HG03280 (cell line): ENCODE results near the gene MASP1.
"Not testable (repeated sequence)": the region's sequence is repeated elsewhere in the genome, so short reads cannot be mapped to it uniquely, and the experiment has no call there.

Source experiments
- ATAC-seq: cut with Tn5 transposase; IDR thresholded peaks from one replicate; pipeline ENCODE4 v1.9.1; 2021; ENCODE audit warnings: mild to moderate bottlenecking, moderate library complexity; ENCODE audit not compliant: unreplicated experiment

Gene MASP1

DNA sequence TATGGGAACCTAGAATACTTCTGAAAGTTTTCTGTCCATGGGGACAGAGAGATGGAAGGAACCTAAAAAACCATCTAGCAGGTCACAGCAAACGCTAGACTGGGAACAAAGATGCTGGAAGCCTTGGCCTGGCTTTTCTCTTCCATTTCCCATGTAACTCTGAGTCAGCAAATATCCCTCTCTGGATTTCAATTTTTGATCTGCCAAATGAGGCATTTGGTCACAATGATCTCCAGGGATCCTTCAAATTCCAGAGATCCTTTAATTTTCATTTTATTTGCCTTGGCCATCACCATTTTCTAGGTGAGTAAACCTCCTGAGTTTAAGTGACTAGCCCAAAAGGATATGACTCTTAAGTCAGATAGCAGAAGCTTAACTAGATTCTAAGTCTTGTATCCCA, 54.6 kb downstream of the MASP1 start:
- ATAC-seq: no peak

DNA sequence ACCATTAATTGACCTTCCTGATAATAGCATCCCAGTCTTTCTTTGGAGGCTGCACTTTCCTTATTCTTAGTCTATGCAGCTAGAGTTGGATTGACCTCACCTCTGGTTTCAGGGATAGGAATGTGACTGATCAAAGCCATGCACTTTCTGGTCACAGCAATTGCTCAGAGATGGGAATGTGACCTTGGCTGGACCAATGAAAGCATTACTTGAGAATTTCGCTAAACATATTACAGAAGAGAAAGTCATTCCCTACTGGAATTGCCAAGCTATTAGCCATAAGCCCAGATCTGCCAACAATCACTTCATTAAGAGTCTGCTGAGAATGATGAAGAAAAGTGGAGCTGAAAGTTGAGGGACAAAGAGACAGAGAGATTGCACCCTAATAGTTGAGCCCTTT, 61.5 kb downstream of the MASP1 start:
- no peak for ATAC-seq

DNA sequence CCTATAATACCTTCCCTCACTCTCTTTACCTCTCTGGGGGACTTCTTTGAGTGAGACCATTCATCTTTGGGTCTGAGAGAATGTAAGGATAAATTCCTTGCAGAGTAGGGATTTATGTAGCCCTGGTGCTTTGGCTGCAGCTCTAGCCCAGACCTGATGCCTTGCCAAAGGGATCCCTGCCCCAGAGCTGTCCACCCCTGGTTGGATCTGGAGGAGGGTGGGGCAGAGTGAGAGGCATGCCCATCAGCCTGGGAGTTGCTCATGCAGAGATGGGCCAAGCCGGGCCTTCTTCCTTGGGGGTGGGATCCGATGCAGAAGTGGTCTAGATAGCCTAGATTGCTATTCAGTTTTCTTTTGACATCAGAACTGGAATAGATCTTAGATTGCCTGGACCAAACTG, 62.8 kb downstream of the MASP1 start:
- ATAC-seq: no peak

GRCh38 chr3:187227658-187228258, 63.8 kb downstream of the MASP1 start:
- ATAC-seq: no peak

DNA sequence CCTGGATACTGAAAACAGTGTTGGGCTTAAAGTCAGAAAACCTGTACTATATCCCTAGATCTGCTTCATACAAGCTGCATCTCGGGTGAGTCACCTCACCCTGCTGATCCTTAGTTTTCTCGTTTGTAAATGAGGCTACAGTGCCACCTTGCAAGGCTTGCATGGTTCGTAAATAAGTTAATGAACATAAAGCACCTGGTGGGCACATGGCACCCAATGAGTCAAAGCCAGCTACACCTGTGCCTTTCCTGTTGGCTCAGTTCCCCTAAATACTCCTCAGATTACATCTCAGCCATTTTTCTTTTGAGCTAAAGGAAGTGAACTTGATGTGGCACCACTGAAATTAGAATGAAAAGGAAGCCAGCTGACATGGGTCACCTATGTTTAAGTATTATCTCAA, 67.7 kb downstream of the MASP1 start:
- no peak for ATAC-seq

- ATAC-seq: no peak
Measured at GRCh38 chr3:187222801-187223200, 68.7 kb downstream of the MASP1 start.

DNA sequence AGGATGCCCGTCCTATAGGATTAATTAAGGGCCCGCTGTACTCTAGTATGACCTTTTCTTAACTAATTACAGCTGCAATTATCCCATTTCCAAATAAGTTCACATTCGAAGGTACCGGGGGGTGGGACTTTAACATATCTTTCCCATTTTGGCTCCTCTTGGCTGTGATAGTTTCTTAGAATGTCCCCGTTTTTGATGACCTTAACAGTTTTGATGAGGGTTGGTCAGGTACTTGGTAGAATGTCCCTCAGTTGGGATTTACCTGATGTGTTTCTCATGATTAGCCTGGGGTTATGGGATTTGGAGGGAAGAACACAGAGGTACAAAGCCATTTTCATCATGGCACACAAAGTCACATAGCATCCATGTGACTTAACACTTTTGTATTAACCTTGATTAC, 76.1 kb downstream of the MASP1 start:
- no peak for ATAC-seq

- no peak for ATAC-seq
Measured at GRCh38 chr3:187213616-187214015, 77.9 kb downstream of the MASP1 start.

DNA sequence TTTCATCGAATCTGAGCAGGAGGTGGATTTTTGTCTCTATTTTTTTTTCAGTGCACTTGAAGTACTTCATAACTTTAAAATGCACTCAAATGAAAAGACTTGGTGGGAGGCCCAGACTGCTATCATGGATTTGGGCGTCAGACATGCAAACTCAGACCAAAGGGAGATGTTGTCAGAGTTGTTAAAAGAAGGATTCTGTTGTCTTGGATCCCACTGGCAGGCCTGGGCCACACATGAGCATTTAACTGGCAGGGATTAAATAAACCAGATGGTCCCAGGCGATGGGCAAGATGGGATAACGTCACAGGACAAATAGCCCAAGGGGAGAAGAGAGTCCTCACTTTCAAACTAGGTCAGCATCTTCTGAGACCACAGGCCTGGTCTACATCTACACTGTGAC, 78.8 kb downstream of the MASP1 start:
- ATAC-seq: no peak

GRCh38 chr3:187212196-187212545, 79.4 kb downstream of the MASP1 start:
- ATAC-seq: no peak

- no peak for ATAC-seq
Measured at GRCh38 chr3:187211532-187212195, 79.9 kb downstream of the MASP1 start.

DNA sequence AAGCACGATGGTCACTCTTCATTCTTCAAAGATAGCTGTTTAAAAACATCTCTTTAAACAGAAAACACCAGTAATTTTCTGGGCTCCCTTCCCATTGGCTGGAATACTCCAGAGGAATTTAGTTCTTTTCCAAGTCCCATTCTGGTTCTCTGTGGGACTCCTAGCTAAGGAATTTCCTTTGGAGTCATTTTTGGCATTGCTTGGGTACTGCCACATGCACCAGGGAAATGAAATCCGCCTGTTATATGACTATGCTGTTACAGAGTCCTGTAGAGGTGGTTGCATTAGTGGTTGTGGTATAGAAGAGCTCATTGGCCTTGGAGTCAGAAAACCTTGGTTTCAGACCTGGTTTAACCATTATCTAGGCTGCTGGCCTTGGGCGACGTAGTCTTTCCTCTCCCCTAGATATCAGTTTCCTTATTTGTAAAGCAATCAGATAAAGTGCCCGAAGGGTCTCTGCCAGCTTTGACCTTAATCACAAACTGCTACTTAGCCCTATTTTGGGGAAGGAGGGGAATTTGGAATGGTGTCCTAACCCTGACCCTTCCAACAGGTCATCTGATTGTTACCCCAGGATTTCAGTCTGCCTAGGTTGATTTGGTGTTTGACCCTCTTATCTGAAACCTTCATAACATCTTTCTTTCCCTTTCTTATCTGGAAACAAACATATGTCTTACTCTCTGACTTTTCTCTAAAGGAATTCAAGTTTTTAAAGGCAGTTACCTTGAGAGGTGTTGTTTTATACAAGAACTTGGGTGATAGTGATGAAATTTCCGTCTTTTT, 80.8 kb downstream of the MASP1 start:
- no peak for ATAC-seq

DNA sequence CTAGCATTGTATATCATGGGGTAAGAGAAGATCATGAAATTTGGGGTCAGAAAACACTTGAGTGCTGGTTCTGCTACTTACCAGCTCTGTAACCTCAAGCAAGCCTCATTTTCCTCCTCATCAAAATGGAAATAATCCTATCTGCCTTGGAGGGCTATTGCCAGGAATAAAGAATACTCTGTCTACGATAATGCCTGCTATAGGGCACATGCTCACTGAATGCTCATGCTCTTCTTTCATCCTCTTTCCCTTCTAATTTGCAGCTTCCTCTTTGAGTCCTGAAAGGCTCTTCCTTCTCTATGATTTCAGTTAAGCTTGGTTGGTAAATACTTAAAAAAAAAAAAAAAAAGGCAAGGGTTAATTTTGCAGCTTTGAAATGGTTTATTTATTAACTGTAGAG, 81.4 kb downstream of the MASP1 start:
- no peak for ATAC-seq

- ATAC-seq: no peak
Measured at GRCh38 chr3:187209491-187209890, 82.0 kb downstream of the MASP1 start.

- ATAC-seq: no peak
Measured at GRCh38 chr3:187208159-187208558, 83.4 kb downstream of the MASP1 start.

- no peak for ATAC-seq
Measured at GRCh38 chr3:187207624-187208023, 83.9 kb downstream of the MASP1 start.

GRCh38 chr3:187207062-187207461, 84.5 kb downstream of the MASP1 start:
- ATAC-seq: no peak

DNA sequence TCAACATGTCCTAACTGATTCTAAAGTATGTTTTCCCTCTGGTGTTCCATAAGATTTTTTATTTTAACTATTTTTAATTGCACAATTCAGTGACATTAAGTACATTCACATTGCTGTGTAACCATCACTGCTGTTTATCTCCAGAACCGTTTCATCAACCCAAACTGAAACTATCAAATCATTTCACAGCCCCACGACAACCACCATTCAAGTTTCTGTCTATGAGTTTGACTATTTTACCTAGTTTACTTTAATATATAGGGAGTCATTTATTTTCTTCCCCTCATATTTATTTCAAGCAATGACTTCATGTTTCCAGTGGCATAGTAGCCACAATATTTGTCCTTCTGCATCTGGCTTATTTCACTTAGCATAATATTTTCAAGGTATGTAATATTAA, 85.9 kb downstream of the MASP1 start:
- no peak for ATAC-seq

DNA sequence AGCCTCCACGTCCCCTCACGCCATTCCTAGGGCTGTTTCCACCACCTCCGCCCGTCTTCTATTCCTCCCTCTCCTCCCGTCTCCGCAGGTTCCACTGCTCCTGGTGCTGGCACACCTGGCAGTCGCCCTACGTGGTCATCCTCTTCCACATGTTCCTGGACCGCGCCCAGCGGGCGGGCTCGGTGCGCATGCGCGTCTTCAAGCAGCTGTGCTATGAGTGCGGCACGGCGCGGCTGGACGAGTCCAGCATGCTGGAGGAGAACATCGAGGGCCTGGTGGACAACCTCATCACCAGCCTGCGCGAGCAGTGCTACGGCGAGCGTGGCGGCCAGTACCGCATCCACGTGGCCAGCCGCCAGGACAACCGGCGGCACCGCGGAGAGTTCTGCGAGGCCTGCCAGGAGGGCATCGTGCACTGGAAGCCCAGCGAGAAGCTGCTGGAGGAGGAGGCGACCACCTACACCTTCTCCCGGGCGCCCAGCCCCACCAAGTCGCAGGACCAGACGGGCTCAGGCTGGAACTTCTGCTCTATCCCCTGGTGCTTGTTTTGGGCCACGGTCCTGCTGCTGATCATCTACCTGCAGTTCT, 92.0 kb downstream of the MASP1 start:
- not testable (repeated sequence) for ATAC-seq

DNA sequence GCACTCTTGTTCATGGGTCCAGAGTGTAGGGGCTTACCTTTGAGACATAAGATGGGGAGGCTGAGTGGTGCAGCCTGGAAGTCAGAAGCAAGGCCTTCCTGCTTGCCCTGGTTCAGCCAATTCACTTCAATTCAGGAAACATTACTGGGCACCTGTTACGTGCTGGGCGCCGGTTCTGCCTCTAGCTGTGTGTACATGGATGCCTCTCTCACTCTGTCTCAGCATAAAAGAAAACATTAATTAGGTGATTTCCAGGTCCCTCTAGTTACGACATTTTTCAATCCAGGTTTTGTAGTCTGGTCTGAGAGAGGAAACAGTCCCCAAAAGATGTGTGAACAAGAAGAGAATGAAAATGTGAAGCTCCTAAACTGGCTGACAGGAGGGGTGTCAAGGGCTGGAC, 93.0 kb downstream of the MASP1 start:
- no peak for ATAC-seq

- no peak for ATAC-seq
Measured at GRCh38 chr3:187197335-187197649, 94.2 kb downstream of the MASP1 start, which contains the start of gene RTP1. TSS of gene RTP1 (plus strand) at chr3:187197486. CDS start at chr3:187197516, 30 bp downstream.
